ENCODE results near the gene IKBIP.

DNA sequence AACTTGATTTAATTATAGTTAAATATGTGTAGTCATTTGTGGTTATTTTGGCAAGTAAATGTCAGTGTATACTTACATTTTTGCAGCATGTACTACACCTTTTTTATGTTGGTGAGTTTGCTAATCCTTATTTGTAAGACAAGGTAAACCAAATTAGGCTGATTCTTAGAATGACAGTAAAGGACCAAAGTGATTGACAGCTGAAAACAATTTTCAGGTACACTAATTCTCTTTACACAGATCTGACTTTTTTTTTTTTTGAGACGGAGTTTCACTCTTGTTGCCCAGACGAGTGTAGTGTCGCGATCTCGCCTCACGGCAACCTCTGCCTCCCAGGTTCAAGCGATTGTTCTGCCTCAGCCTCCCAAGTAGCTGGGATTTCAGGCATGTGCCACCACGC lies 42.7 kb downstream of the IKBIP start:
- TF ChIP-seq, protein P1, sequence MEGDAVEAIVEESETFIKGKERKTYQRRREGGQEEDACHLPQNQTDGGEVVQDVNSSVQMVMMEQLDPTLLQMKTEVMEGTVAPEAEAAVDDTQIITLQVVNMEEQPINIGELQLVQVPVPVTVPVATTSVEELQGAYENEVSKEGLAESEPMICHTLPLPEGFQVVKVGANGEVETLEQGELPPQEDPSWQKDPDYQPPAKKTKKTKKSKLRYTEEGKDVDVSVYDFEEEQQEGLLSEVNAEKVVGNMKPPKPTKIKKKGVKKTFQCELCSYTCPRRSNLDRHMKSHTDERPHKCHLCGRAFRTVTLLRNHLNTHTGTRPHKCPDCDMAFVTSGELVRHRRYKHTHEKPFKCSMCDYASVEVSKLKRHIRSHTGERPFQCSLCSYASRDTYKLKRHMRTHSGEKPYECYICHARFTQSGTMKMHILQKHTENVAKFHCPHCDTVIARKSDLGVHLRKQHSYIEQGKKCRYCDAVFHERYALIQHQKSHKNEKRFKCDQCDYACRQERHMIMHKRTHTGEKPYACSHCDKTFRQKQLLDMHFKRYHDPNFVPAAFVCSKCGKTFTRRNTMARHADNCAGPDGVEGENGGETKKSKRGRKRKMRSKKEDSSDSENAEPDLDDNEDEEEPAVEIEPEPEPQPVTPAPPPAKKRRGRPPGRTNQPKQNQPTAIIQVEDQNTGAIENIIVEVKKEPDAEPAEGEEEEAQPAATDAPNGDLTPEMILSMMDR (conservative IDR thresholded peaks at IDR 0.05 in 1 of 2, IDR thresholded peaks at IDR 0.05 in 1 of 2; ENCODE audit: extremely low read depth in 1 of 2, insufficient read depth in 1 of 2, low read depth in 1 of 2, low read length in 2 of 2): no peak
- TF ChIP-seq EZH2 (IDR thresholded peaks at IDR 0.05; ENCODE audit: borderline replicate concordance, low read length): no peak

Data from mammary epithelial cell (primary cell).